ENCODE results near the gene IL12RB2. TPM values are rescaled to one million over a fixed set of nuclear protein-coding genes. Genes with fewer than 3 reads are reported as not detected.
A peak's percentile ranks its signal among the peaks of the same experiment; 100 is the strongest.

IL12RB2 gene
- total and polyA plus RNA-seq, 2 experiments from 2014 or later: 0.79 to 1.7 TPM

DNA sequence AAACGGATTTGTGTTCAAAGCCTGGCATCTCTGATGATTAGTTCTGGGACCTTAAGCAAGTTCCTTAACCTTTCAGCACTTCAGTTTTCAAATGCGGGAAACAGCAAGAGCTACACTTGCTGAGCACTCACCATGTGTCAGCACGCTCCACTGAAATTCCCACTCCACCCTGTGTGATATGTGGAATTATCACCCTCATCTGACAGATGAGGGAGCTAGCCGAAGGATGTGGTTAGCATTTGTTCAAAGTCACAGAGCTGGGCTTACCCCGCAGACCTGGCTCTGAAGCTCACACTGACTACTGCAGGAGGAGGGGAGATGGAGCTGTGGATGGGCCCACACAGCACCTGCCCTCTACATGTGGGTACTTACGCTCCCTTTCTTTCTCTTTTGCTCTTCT, 29.1 kb downstream of the IL12RB2 start:
- H4K20me1 ChIP-seq (replicated peaks; ENCODE audit: insufficient read depth): no peaks in the 10 kb centered on the region
- Mint-ChIP-seq H3K9me3 (no peaks in the 10 kb centered on the region), H3K4me1 (peaks cover 37% of the 10 kb centered on the region), H3K27me3 (ENCODE audit: insufficient read depth, low read depth, poor library complexity) (no peaks in the 10 kb centered on the region), H3K27ac (no peak overlapping the region), H3K4me3 (no peak overlapping the region), H3K36me3 (ENCODE audit: low read depth) (no peaks in the 10 kb centered on the region)
- DNase-seq (ENCODE audit: low spot score): no peak
- TF ChIP-seq, protein P1, sequence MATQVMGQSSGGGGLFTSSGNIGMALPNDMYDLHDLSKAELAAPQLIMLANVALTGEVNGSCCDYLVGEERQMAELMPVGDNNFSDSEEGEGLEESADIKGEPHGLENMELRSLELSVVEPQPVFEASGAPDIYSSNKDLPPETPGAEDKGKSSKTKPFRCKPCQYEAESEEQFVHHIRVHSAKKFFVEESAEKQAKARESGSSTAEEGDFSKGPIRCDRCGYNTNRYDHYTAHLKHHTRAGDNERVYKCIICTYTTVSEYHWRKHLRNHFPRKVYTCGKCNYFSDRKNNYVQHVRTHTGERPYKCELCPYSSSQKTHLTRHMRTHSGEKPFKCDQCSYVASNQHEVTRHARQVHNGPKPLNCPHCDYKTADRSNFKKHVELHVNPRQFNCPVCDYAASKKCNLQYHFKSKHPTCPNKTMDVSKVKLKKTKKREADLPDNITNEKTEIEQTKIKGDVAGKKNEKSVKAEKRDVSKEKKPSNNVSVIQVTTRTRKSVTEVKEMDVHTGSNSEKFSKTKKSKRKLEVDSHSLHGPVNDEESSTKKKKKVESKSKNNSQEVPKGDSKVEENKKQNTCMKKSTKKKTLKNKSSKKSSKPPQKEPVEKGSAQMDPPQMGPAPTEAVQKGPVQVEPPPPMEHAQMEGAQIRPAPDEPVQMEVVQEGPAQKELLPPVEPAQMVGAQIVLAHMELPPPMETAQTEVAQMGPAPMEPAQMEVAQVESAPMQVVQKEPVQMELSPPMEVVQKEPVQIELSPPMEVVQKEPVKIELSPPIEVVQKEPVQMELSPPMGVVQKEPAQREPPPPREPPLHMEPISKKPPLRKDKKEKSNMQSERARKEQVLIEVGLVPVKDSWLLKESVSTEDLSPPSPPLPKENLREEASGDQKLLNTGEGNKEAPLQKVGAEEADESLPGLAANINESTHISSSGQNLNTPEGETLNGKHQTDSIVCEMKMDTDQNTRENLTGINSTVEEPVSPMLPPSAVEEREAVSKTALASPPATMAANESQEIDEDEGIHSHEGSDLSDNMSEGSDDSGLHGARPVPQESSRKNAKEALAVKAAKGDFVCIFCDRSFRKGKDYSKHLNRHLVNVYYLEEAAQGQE (IDR thresholded peaks at IDR 0.05; ENCODE audit: unreplicated experiment): no peak
- TF ChIP-seq, protein P2, sequence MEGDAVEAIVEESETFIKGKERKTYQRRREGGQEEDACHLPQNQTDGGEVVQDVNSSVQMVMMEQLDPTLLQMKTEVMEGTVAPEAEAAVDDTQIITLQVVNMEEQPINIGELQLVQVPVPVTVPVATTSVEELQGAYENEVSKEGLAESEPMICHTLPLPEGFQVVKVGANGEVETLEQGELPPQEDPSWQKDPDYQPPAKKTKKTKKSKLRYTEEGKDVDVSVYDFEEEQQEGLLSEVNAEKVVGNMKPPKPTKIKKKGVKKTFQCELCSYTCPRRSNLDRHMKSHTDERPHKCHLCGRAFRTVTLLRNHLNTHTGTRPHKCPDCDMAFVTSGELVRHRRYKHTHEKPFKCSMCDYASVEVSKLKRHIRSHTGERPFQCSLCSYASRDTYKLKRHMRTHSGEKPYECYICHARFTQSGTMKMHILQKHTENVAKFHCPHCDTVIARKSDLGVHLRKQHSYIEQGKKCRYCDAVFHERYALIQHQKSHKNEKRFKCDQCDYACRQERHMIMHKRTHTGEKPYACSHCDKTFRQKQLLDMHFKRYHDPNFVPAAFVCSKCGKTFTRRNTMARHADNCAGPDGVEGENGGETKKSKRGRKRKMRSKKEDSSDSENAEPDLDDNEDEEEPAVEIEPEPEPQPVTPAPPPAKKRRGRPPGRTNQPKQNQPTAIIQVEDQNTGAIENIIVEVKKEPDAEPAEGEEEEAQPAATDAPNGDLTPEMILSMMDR (conservative IDR thresholded peaks at IDR 0.05; ENCODE audit: low read depth in 2 of 2): 0 out of 4 replicates have a peak, but pooled peaks of 1 of the 2 experiments have one; percentile 8
- no peak overlapping the region for H3K4me3 ChIP-seq
- H3K4me2 ChIP-seq: no peak overlapping the region
- ATAC-seq: peak; percentile 69
- no peaks in the 10 kb centered on the region for H3K79me2 ChIP-seq (replicated peaks; ENCODE audit: insufficient read depth)
- H3K27me3 ChIP-seq (ENCODE audit: insufficient read depth): peaks cover 23% of the 10 kb centered on the region
- no peaks in the 10 kb centered on the region for H3F3A ChIP-seq (replicated peaks; ENCODE audit: low read depth)
- no peaks in the 10 kb centered on the region for H3K9me2 ChIP-seq (ENCODE audit: insufficient read depth)
- H3K4me1 ChIP-seq (ENCODE audit: insufficient read depth): peaks cover 29% of the 10 kb centered on the region
- no peak overlapping the region; the same call in 1 of the 2 replicates for H2AFZ ChIP-seq
- no peak overlapping the region for H3K27ac ChIP-seq (ENCODE audit: low read depth)
- H3K36me3 ChIP-seq (ENCODE audit: insufficient read depth): no peaks in the 10 kb centered on the region; the same call in 1 of the 2 replicates

DNA sequence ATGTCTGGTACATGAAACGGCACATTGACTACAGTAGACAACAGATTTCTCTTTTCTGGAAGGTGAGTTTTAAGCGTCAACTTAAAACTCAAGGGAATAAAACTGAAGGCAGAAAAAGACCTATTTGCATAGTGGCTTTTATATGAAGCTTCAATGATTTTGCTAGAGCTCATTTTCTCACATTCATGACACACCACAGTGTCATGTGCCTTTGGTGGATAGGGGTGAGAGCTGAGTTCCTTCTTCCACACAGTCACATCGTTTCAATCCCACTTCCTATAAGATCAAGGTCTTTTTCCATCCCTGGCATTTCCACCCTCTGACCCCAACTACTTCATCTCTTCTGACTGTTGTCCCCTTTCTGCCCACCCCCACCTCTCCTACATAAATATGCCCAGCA, 31.0 kb downstream of the IL12RB2 start:
- H3K9me3 Mint-ChIP-seq: no peaks in the 10 kb centered on the region; the same call in 2 of the 3 replicates
- H4K20me1 ChIP-seq (replicated peaks; ENCODE audit: insufficient read depth): no peaks in the 10 kb centered on the region
- no peak for TF ChIP-seq ZNF331 (CRISPR knock-in tag; IDR thresholded peaks at IDR 0.05; ENCODE audit: low read depth)
- TF ChIP-seq, protein P2 (conservative IDR thresholded peaks at IDR 0.05; ENCODE audit: low read depth in 2 of 2): no peak
- H3K79me2 ChIP-seq (replicated peaks; ENCODE audit: insufficient read depth): no peaks in the 10 kb centered on the region
- H3K4me1 Mint-ChIP-seq: peaks cover 32% of the 10 kb centered on the region
- H3K4me3 ChIP-seq: no peak overlapping the region
- H3K4me2 ChIP-seq: no peak overlapping the region
- no peak overlapping the region for H3K27ac ChIP-seq (ENCODE audit: low read depth)
- peaks cover 18% of the 10 kb centered on the region for H3K27me3 ChIP-seq (ENCODE audit: insufficient read depth)
- no peaks in the 10 kb centered on the region for H3F3A ChIP-seq (replicated peaks; ENCODE audit: low read depth)
- H3K27me3 Mint-ChIP-seq (ENCODE audit: insufficient read depth, low read depth, poor library complexity): no peaks in the 10 kb centered on the region
- H3K9me2 ChIP-seq (ENCODE audit: insufficient read depth): no peaks in the 10 kb centered on the region
- no peak for ATAC-seq
- no peaks in the 10 kb centered on the region; the same call in 1 of the 2 replicates for H3K36me3 ChIP-seq (ENCODE audit: insufficient read depth)
- no peak overlapping the region for H3K4me3 Mint-ChIP-seq
- peaks cover 19% of the 10 kb centered on the region for H3K4me1 ChIP-seq (ENCODE audit: insufficient read depth)
- no peak overlapping the region for H2AFZ ChIP-seq
- no peaks in the 10 kb centered on the region for H3K36me3 Mint-ChIP-seq (ENCODE audit: low read depth)
- no peak overlapping the region for H3K27ac Mint-ChIP-seq
- no peak for DNase-seq (ENCODE audit: low spot score)
